GM10847 (cell line): ENCODE data around the gene HSPA6.

Experiments used
- POLR2A ChIP-seq: IDR thresholded peaks from 2 replicates; pipeline ENCODE4 v1.6.1; 2011; ENCODE audit not compliant: insufficient read length; ENCODE audit errors: extremely low read depth

Gene HSPA6

DNA sequence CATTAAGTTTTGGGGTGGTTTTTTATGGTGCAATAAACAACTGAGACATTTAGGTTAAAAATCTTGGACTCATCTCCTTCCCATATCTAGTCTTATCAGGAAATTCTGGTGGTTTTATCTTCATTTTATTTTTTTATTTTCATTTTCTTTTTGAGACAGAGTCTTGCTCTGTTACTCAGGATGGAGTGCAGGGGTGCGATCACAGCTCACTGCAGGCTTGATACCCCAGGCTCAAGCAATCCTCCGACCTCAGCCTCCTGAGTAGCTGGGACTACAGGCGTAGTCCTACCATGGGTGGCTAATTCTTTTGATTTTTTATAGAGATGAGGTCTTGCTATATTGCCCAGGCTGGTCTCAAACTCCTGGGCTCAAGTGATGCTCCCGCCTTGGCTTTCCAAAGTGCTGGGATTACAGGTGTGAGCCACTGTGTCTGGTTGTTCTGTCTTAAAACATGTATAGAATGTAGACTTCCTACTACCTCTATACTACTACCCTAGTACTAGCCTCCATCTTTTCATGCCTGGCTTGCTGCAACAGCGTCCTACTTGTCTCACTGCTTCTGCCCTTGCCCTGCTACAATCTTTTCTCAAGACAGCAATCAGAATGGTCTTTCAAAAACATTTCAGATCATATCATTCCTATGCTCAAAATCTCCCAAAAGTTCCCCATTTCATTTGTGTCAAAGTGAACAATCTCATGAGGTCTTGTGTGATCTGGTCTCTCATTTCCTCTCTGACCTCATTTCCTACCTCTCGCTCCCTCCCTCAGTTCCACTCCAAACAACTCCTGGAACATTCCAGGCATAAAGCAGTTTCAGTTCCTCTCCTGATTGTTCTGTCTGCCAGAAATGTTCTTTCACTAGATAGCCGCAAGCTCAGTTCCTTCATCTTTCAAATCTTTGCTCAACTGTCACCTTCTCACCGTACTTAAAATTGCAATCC is 25.0 kb upstream of the HSPA6 start:
- no peak for TF ChIP-seq POLR2A

- TF ChIP-seq POLR2A = no peak
These were observed 23.1 kb upstream of the HSPA6 start for GRCh38 chr1:161501234-161501633.

- TF ChIP-seq POLR2A = no peak
These were observed 22.2 kb upstream of the HSPA6 start for GRCh38 chr1:161502181-161502580.

- no peak for TF ChIP-seq POLR2A
These were observed 21.5 kb upstream of the HSPA6 start for GRCh38 chr1:161502641-161503393.

GRCh38 chr1:161503394-161503748 is 21.0 kb upstream of the HSPA6 start:
- no peak for TF ChIP-seq POLR2A

DNA sequence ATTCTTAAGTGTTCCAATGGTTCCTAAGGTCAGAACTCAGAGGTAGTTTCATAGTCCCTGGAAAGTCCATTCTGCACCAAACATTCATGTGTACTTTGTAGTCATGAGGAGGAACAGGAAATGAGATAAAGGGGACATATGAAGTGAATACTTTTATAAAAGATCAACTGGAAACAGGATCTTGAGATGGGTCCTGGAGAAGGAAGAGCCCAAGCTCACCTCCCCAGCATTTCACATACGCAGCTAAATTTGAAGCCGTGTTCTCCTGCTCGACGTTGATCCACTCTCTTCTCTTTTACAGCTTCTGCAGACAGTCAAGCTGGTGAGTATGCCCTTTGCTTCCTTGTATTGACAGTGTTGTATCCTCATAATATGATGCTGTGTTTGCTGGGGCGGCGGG is 18.7 kb upstream of the HSPA6 start:
- no peak for TF ChIP-seq POLR2A

DNA sequence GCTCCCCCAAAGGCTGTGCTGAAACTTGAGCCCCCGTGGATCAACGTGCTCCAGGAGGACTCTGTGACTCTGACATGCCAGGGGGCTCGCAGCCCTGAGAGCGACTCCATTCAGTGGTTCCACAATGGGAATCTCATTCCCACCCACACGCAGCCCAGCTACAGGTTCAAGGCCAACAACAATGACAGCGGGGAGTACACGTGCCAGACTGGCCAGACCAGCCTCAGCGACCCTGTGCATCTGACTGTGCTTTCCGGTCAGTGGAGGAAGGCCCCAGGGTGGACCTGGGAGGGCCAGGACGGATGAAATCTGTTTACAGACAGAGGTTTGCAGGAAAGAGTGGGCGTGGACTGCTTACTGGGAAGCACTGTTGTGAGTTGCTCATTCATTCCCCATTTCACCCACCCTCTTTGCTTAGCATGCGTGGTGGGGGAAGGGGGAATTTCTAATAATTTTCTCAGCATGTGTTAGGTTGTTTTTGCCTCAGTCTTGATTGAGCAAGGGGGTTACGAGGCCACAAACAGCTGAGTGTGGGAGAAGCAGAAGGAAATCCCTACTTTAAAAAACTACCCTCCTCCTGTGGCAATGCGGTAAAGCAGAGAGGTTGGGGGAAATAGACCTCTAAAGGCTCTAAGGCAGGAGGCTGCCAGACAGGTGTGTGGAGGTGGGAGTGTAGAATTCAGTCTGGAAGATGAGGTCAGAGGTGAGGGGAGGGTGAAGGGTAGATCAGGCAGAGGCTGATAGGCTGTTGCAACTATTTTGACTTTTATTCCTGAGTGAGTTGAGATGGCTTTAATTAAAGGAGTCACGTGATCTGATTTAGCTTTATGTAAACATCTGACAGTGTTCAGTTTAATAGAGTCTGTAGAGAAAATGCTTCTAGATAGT is 17.8 kb upstream of the HSPA6 start:
- no peak for TF ChIP-seq POLR2A

DNA sequence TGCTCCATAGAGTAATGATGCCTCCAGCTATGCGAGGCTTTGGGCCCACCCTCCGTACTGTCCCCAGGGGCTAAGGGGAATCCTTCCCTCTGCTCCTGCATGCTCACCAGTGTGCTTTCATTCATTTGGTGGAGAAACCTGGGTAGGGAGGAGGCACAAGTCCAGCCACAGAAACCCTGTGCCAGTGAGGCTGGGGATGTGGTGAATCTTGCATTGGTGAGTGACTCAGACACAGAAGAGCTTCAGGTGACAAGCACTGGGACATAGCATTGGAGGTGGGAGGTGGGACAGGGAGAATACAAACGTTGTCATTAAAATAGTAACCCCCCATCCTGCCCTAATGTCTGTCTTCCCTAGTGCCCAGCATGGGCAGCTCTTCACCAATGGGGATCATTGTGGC is 13.9 kb upstream of the HSPA6 start:
- TF ChIP-seq POLR2A = no peak

DNA sequence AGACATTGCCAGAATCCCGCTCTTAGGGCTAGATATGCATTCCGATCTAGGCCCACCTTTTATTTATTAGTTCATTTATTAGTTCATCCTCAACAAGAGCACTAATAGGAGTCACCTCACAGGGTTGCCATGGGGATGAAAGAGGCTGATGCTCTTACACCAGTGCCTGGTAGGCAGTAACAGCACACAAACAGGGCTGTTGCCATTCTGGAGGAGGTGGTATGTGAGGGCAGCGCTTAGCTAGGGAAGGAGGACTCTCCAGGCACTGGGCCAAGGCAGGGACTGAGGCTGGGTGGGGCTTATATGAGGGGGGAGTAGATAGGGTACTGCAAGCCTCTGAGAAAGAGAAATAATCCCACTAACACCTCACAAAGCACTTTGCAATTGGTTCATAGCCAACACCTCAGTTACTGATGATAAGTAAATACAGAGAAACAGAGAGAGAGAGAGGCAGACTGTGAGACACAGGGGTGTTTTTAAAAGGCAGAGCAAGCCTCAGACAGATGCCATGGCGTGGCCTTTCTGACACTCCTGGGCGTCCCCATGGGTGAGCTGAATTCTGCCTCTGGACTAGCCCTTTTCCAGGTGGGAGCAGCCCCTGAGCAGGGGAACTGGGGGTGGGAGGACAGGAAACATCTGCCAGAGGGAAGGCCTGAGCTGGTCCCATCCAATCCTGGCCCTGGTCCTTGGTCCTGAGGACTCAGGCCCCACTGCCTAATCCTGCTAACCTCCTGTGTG is 13.2 kb upstream of the HSPA6 start:
- TF ChIP-seq POLR2A = no peak

GRCh38 chr1:161511756-161512060 is 12.6 kb upstream of the HSPA6 start:
- TF ChIP-seq POLR2A = no peak

- TF ChIP-seq POLR2A = no peak
These were observed 7.8 kb downstream of the HSPA6 start for GRCh38 chr1:161531986-161532643.

DNA sequence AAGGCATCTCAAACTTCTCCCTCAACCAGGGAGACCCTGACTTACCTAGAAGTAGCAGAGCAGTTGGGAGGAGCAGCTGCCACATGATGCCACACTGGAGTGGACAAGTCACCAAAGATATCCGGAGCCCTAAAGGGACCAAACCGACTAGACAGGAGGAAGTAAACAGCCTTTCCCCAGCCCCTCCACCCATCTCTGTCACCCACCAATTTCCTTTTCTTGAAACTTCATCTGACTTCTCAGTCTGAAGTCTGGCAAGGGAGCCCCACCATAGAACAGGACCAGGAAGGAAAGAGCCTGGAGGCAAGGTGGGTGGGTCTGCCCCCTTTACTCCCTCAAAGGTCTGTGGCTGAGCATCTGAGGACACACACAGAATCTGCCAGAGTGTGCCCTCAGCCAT is 25.3 kb downstream of the HSPA6 start, which contains the start of gene FCGR3A:
TSS of gene FCGR3A (minus strand) at position 167 of the 400 bp plus-strand sequence. CDS start at position 85, 82 bp downstream.
- no peak for TF ChIP-seq POLR2A
